H1 (cell line): Measurements from ENCODE around the gene STX18. TPM values are rescaled to one million over a fixed set of nuclear protein-coding genes. Genes with fewer than 3 reads are reported as not detected.

Experiments used
- CTCF ChIA-PET: fragments of 300-600 bp; sonication (Branson Sonifier 250); formaldehyde crosslinking; loops from one replicate; lab custom pipeline; 2021; ENCODE audit not compliant: partially characterized antibody; lab: Charles Lee
- POLR2A ChIA-PET: fragments of 300-600 bp; sonication (Branson Sonifier 250); formaldehyde crosslinking; loops from one replicate; lab custom pipeline; 2021; ENCODE audit warnings: inconsistent platforms; ENCODE audit not compliant: partially characterized antibody; lab: Charles Lee
- DNase-seq, 2 experiments: peaks; one replicate each; pipeline versions ENCODE4 v3.0.0 to v3.0.0-alpha.2; 2010 to 2022; ENCODE audit warnings: low spot score in 2 of 2, low read depth in 1 of 2, mixed read lengths in 1 of 2
- FAIRE-seq: peaks from 2 replicates; lab custom pipeline; 2011; peaks lifted over from hg19 to GRCh38; lab: Jason Lieb, UNC
- H2AFZ ChIP-seq: 2 replicates; pipeline ENCODE4 v1.8.1; 2012; ENCODE audit warnings: low read length, inconsistent platforms
- H2AK5ac ChIP-seq: 2 replicates; pipeline ENCODE4 v1.6.1; 2013; ENCODE audit warnings: low read depth, low read length
- H2BK120ac ChIP-seq: replicated peaks from 2 replicates; pipeline ENCODE3; 2013; ENCODE audit warnings: low read depth, low read length, inconsistent platforms
- H2BK12ac ChIP-seq: 2 replicates; pipeline ENCODE4 v1.6.1; 2013; ENCODE audit warnings: low read depth, low read length
- H2BK15ac ChIP-seq: 2 replicates; pipeline ENCODE4 v1.6.1; 2013; ENCODE audit warnings: low read length
- H2BK20ac ChIP-seq: 2 replicates; pipeline ENCODE4 v1.6.1; 2013; ENCODE audit warnings: low read length
- H2BK5ac ChIP-seq: 2 replicates; pipeline ENCODE4 v1.6.1; 2013; ENCODE audit warnings: low read depth, low read length
- H3K14ac ChIP-seq: 2 replicates; pipeline ENCODE4 v1.6.1; 2013; ENCODE audit warnings: inconsistent platforms; ENCODE audit not compliant: insufficient read length
- H3K18ac ChIP-seq: 2 replicates; pipeline ENCODE4 v1.6.1; 2013; ENCODE audit warnings: low read length; ENCODE audit errors: extremely low read depth
- H3K23ac ChIP-seq: 2 replicates; pipeline ENCODE4 v1.6.1; 2013; ENCODE audit warnings: inconsistent platforms; ENCODE audit not compliant: insufficient read length
- H3K23me2 ChIP-seq: 2 replicates; pipeline ENCODE4 v1.6.1; 2013; ENCODE audit warnings: low read depth, low read length
- H3K27ac ChIP-seq: 2 replicates; pipeline ENCODE4 v1.6.1; 2011; ENCODE audit warnings: low read depth, low read length, inconsistent platforms
- H3K27me3 ChIP-seq, 4 experiments: replicated peaks in 1 of 4; 1 replicate in 1 of 4; 2 replicates in 3 of 4; pipeline versions ENCODE4 v1.6.1 to v1.8.1; 2011 to 2013; ENCODE audit warnings: low read length in 3 of 4, mild to moderate bottlenecking in 3 of 4, inconsistent platforms in 2 of 4, mixed read lengths in 2 of 4, moderate library complexity in 1 of 4; ENCODE audit not compliant: control insufficient read depth in 3 of 4, insufficient read depth in 3 of 4; ENCODE audit errors: extremely low read depth in 1 of 4
- H3K36me3 ChIP-seq, 4 experiments: 2 replicates each; pipeline versions ENCODE4 v1.6.1 to v1.8.1; 2011 to 2013; ENCODE audit warnings: mild to moderate bottlenecking in 4 of 4, low read length in 3 of 4, moderate library complexity in 2 of 4, control low read depth in 1 of 4, inconsistent platforms in 1 of 4; ENCODE audit not compliant: insufficient read depth in 4 of 4, control insufficient read depth in 2 of 4
- H3K4ac ChIP-seq: replicated peaks from 2 replicates; pipeline ENCODE3; 2013; ENCODE audit warnings: low read length, low read depth, mixed read lengths, inconsistent platforms; ENCODE audit not compliant: insufficient read length
- H3K4me1 ChIP-seq, 4 experiments: replicated peaks in 1 of 4; 1 replicate in 1 of 4; 2 replicates in 3 of 4; pipeline versions ENCODE4 v1.6.1 to v1.8.1; 2011 to 2013; ENCODE audit warnings: low read length in 3 of 4, inconsistent platforms in 2 of 4, mixed read lengths in 1 of 4; ENCODE audit not compliant: insufficient read depth in 4 of 4, control insufficient read depth in 3 of 4
- H3K4me2 ChIP-seq, 2 experiments: 2 replicates each; pipeline versions ENCODE4 v1.6.1 to v1.8.1; 2011 to 2013; ENCODE audit warnings: low read depth in 2 of 2, low read length in 2 of 2, control low read depth in 1 of 2, inconsistent platforms in 1 of 2, mild to moderate bottlenecking in 1 of 2; ENCODE audit not compliant: insufficient read depth in 1 of 2
- H3K4me3 ChIP-seq, 4 experiments: fragments of 200-600, 300-600 bp in 1 of 4; sonication (generic), shearing (Covaris generic), sonication (Bioruptor Twin) in 1 of 4; 2 replicates each; pipeline versions ENCODE4 v1.5.1 to v1.8.1; 2011 to 2016; ENCODE audit warnings: low read length in 4 of 4, low read depth in 3 of 4, control low read depth in 2 of 4, inconsistent platforms in 2 of 4, mild to moderate bottlenecking in 2 of 4, mixed read lengths in 1 of 4, moderate library complexity in 1 of 4; ENCODE audit not compliant: insufficient read depth in 2 of 4; ENCODE audit errors: extremely low read depth in 1 of 4
- H3K56ac ChIP-seq: replicated peaks from 2 replicates; pipeline ENCODE3; 2013; ENCODE audit warnings: low read depth, mild to moderate bottlenecking, mixed read lengths, low read length, inconsistent platforms; ENCODE audit not compliant: insufficient read length
- H3K79me1 ChIP-seq: 2 replicates; pipeline ENCODE4 v1.6.1; 2013; ENCODE audit warnings: low read depth, low read length, control low read depth
- H3K79me2 ChIP-seq, 2 experiments: 2 replicates each; pipeline versions ENCODE4 v1.6.1 to v1.8.1; 2012 to 2013; ENCODE audit warnings: low read length in 2 of 2, mild to moderate bottlenecking in 2 of 2, inconsistent platforms in 1 of 2; ENCODE audit not compliant: insufficient read depth in 2 of 2, control insufficient read depth in 1 of 2
- H3K9ac ChIP-seq, 4 experiments: replicated peaks in 1 of 4; 1 replicate in 1 of 4; 2 replicates in 3 of 4; pipeline versions ENCODE4 v1.6.1 to v1.8.1; 2011 to 2013; ENCODE audit warnings: low read depth in 3 of 4, low read length in 3 of 4, control low read depth in 2 of 4, mild to moderate bottlenecking in 2 of 4, moderate library complexity in 2 of 4, inconsistent platforms in 1 of 4; ENCODE audit errors: extremely low read depth in 1 of 4
- H3K9me3 ChIP-seq, 2 experiments: 2 replicates each; pipeline versions ENCODE4 v1.6.1 to v1.8.1; 2012 to 2013; ENCODE audit warnings: mild to moderate bottlenecking in 2 of 2, moderate library complexity in 2 of 2, control low read depth in 1 of 2, inconsistent platforms in 1 of 2, low read depth in 1 of 2, low read length in 1 of 2, mixed read lengths in 1 of 2; ENCODE audit not compliant: insufficient read depth in 2 of 2
- H4K20me1 ChIP-seq, 2 experiments: replicated peaks in 1 of 2; 2 replicates each; pipeline versions ENCODE3 to v1.8.1; 2011 to 2013; ENCODE audit warnings: inconsistent platforms in 2 of 2, low read length in 2 of 2, mild to moderate bottlenecking in 1 of 2; ENCODE audit not compliant: insufficient read depth in 2 of 2, control insufficient read depth in 1 of 2
- H4K5ac ChIP-seq: 2 replicates; pipeline ENCODE4 v1.6.1; 2013; ENCODE audit warnings: low read length, low read depth, mixed read lengths, inconsistent platforms; ENCODE audit not compliant: insufficient read length
- H4K8ac ChIP-seq: 2 replicates; pipeline ENCODE4 v1.8.0; 2013; ENCODE audit warnings: mild to moderate bottlenecking, moderate library complexity, low read length, inconsistent platforms; ENCODE audit not compliant: insufficient read depth; ENCODE audit errors: extremely low read depth
- H4K91ac ChIP-seq: replicated peaks from 2 replicates; pipeline ENCODE3; 2013; ENCODE audit warnings: low read length, mixed read lengths, inconsistent platforms; ENCODE audit not compliant: insufficient read length
- ASH2L ChIP-seq: fragments of 200-600, 300-600 bp; sonication (generic); IDR thresholded peaks from one replicate; pipeline ENCODE4 v1.7.1; 2017; ENCODE audit warnings: low read length
- BACH1 ChIP-seq: IDR thresholded peaks from 2 replicates; pipeline ENCODE4 v1.6.1; 2012; ENCODE audit warnings: low read length, improper control_type of control experiment
- CBX8 ChIP-seq: fragments of 300-800, 300-1000 bp; sonication (generic); IDR thresholded peaks from 2 replicates; pipeline ENCODE4 v1.7.1; 2016; ENCODE audit warnings: low read depth, low read length, borderline replicate concordance
- EZH2 ChIP-seq: fragments of 200-600 bp; sonication (generic); IDR thresholded peaks from 2 replicates; pipeline ENCODE4 v1.7.1; 2012; ENCODE audit warnings: low read depth, mild to moderate bottlenecking, moderate library complexity, low read length, inconsistent platforms; ENCODE audit not compliant: severe bottlenecking
- JUND ChIP-seq: IDR thresholded peaks from 2 replicates; pipeline ENCODE4 v1.6.1; 2011; ENCODE audit warnings: mild to moderate bottlenecking, improper control_type of control experiment, low read length
- KDM1A ChIP-seq: fragments of 200-600, 300-600 bp; sonication (generic); IDR thresholded peaks from 2 replicates; pipeline ENCODE4 v1.7.1; 2016; ENCODE audit warnings: mild to moderate bottlenecking, low read length, borderline replicate concordance
- PHF8 ChIP-seq: fragments of 200-600 bp; sonication (generic); conservative IDR thresholded peaks from 2 replicates; pipeline ENCODE4 v1.7.1; 2012; ENCODE audit warnings: low read depth, mild to moderate bottlenecking, inconsistent platforms, low read length, moderate library complexity
- POLR2AphosphoS5 ChIP-seq: IDR thresholded peaks from 2 replicates; pipeline ENCODE4 v1.6.1; 2011; ENCODE audit warnings: low read depth, low read length
- RXRA ChIP-seq: IDR thresholded peaks from 2 replicates; pipeline ENCODE4 v1.6.1; 2011; ENCODE audit warnings: low read depth, mild to moderate bottlenecking, low read length, moderate library complexity; ENCODE audit not compliant: insufficient read depth
- SIN3A ChIP-seq, 2 experiments: IDR thresholded peaks in 1 of 2; conservative IDR thresholded peaks in 1 of 2; 2 replicates each; pipeline ENCODE4 v1.6.1; 2011 to 2012; ENCODE audit warnings: low read length in 2 of 2, improper control_type of control experiment in 1 of 2, low read depth in 1 of 2, mild to moderate bottlenecking in 1 of 2
- SRF ChIP-seq: IDR thresholded peaks from 2 replicates; pipeline ENCODE4 v1.6.1; 2011; ENCODE audit warnings: mild to moderate bottlenecking, low read depth, low read length, moderate library complexity
- TBP ChIP-seq: IDR thresholded peaks from 2 replicates; pipeline ENCODE4 v1.6.1; 2011; ENCODE audit warnings: low read depth, low read length, improper control_type of control experiment
- YY1 ChIP-seq: IDR thresholded peaks from 2 replicates; pipeline ENCODE4 v1.6.1; 2011; ENCODE audit warnings: low read depth, mild to moderate bottlenecking, low read length
- WGBS, 2 experiments: shearing (Covaris generic) in 1 of 2; methylation state at CpG; one replicate each; pipeline versions ENCODE4 v1.1.6 to v1.1.7; 2013 to 2015; ENCODE audit warnings: low lambda C conversion rate in 2 of 2, mixed read lengths in 2 of 2, inconsistent platforms in 1 of 2, low coverage in 1 of 2, missing lambda C conversion rate in 1 of 2; ENCODE audit not compliant: insufficient replicate concordance in 2 of 2, insufficient coverage in 1 of 2, insufficient read length in 1 of 2; ENCODE audit errors: extremely low coverage in 1 of 2, missing lambda C conversion rate in 1 of 2; 5-methylcytosine and 5-hydroxymethylcytosine counted together
- polyA plus RNA-seq, 7 experiments: library from polyadenylated mRNA; depleted of rRNA in 3 of 7; stranded (reverse) in 5 of 7; unstranded in 2 of 7; fragments of >200 nt in 5 of 7; fragments of 200-250 nt in 2 of 7; gene quantifications; 1 replicate in 5 of 7; 2 replicates in 1 of 7; 4 replicates in 1 of 7; pipeline versions ENCODE4 v1.2.1 to v1.2.3, GENCODE V29; 2011 to 2013; ENCODE audit warnings: missing spikeins in 2 of 7, mixed read lengths in 2 of 7
- total RNA-seq: library from RNA; stranded (reverse); fragmentation: NEBNext Ultra II Directional; extraction: Animal tissue kit (Norgen Biotek cat#: 25700); gene quantifications from 2 replicates; pipeline ENCODE4 v1.2.1, GENCODE V29; 2021
- TF ChIP-seq, protein P1 (sequence below): IDR thresholded peaks from 2 replicates; pipeline ENCODE4 v1.6.1; 2011; ENCODE audit warnings: low read depth, mild to moderate bottlenecking, low read length; ENCODE audit not compliant: insufficient read depth

Gene STX18
- total and polyA plus RNA-seq, 2 of the 8 experiments (the other 6 are each of a cell fraction or from before 2014, with no cell fraction given) = 14.6 to 18.3 TPM

DNA sequence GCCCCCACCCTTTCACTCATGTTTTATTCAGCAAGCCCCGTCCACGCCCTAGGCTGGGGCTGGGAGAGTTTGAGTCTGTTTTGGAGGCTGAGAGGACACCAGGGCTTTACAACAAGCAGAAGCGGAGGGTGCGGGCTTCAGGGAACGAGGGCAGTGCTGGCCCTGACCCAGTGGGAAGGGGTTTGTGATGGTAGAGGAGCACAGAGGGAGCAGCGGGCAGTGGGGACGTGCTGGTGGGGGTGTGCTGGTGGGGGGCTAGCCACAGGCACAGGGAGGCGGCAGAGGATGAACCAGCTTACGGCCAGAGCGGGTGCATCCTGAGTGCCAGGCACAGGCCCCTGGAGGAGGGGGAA, 128.5 kb downstream of the STX18 start:
- no peaks in the 10 kb centered on the region for H3K79me2 ChIP-seq
- H2AFZ ChIP-seq = no peak overlapping the region
- no peak overlapping the region for H3K9ac ChIP-seq
- H3K36me3 ChIP-seq = peaks cover 0 to 5% (median 1%) of the 10 kb centered on the region in 4 experiments; a peak in 3 of 8 replicates
- peaks cover 0 to 7% of the 10 kb centered on the region in 2 experiments for H4K20me1 ChIP-seq
- no peaks in the 10 kb centered on the region; the same call in 1 of the 2 replicates for H3K79me1 ChIP-seq
- H3K4me3 ChIP-seq = no peak overlapping the region
- ChIA-PET CTCF (interaction anchor here (0.9 to 2.2 kb wide), 3 partner anchors 17 to 82 kb away, joined by 3 to 6 read pairs (median 5); no protein-coding TSS in a partner anchor), POLR2A (interaction anchor here (1.1 to 1.2 kb wide), 2 partner anchors 18 to 47 kb away, joined by 3 read pairs; no protein-coding TSS in a partner anchor)
- H4K91ac ChIP-seq = no peak overlapping the region
- H4K5ac ChIP-seq = no peak overlapping the region
- H2AK5ac ChIP-seq = no peak overlapping the region
- H3K9me3 ChIP-seq = peaks cover 4% of the 10 kb centered on the region in 2 experiments; a peak in 2 of 4 replicates
- WGBS, 2 experiments = 93% methylated on average over 10 of the region's 10 CpGs; no CpG with 5 or more reads in 1 of the 2 experiments
- no peak overlapping the region for H2BK15ac ChIP-seq
- no peak overlapping the region for H2BK12ac ChIP-seq
- H3K27me3 ChIP-seq = no peaks in the 10 kb centered on the region
- DNase-seq = no peak
- H3K4ac ChIP-seq = no peak overlapping the region
- H3K23ac ChIP-seq = no peak overlapping the region
- no peak overlapping the region for H4K8ac ChIP-seq
- no peaks in the 10 kb centered on the region for H3K23me2 ChIP-seq
- FAIRE-seq = no peak
- H3K18ac ChIP-seq = no peak overlapping the region
- no peaks in the 10 kb centered on the region for H3K4me1 ChIP-seq
- H3K4me2 ChIP-seq = no peak overlapping the region
- no peak overlapping the region for H2BK5ac ChIP-seq
- no peak overlapping the region for H3K14ac ChIP-seq
- H3K56ac ChIP-seq = no peak overlapping the region
- H3K27ac ChIP-seq = no peak overlapping the region
- no peak overlapping the region for H2BK20ac ChIP-seq
- H2BK120ac ChIP-seq = no peak overlapping the region
- TF ChIP-seq ASH2L (no peak), TBP (no peak), SIN3A (conservative IDR thresholded peaks at IDR 0.05 in 1 of 2, IDR thresholded peaks at IDR 0.05 in 1 of 2; ENCODE audit: low read depth in 1 of 2, low read length in 2 of 2) (no peak), KDM1A (no peak), BACH1 (no peak), SRF (no peak), YY1 (no peak), POLR2AphosphoS5 (no peak), PHF8 (no peak), EZH2 (no peak), CBX8 (no peak), JUND (no peak), RXRA (no peak)
- TF ChIP-seq, protein P1, sequence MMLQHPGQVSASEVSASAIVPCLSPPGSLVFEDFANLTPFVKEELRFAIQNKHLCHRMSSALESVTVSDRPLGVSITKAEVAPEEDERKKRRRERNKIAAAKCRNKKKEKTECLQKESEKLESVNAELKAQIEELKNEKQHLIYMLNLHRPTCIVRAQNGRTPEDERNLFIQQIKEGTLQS = no peak
